ENCODE data around the gene ANO4.

GRCh38 chr12:100895192-100895591 is 100.6 kb downstream of the ANO4 start:
- TF ChIP-seq POLR2A (IDR thresholded peaks at IDR 0.05) (no peak), CTCF (IDR thresholded peaks at IDR 0.05) (no peak)
